HCT116 (cell line): ENCODE results near the gene GFRA3. TPM values are rescaled to one million over a fixed set of nuclear protein-coding genes. Genes with fewer than 3 reads are reported as not detected.

Experiments used
- ATAC-seq: fragments of 200-7000 bp; cut with Tn5 transposase; 2 replicates; pipeline ENCODE4 v1.9.1; 2020; ENCODE audit warnings: mild to moderate bottlenecking, moderate library complexity
- BruUV-seq: library from RNA; stranded (reverse); fragments of 400-500 nt; replicated peaks from 2 replicates; lab custom pipeline; 2021; lab: Mats Ljungman, UMichigan
- CTCF ChIA-PET: fragments of 300-600 bp; sonication (Branson Sonifier 250); formaldehyde crosslinking; loops from one replicate; lab custom pipeline; 2021; ENCODE audit warnings: antibody characterized with exemption; lab: Charles Lee
- POLR2A ChIA-PET: fragments of 300-600, 350-600 bp; sonication (Branson Sonifier 250); formaldehyde crosslinking; loops from one replicate; lab custom pipeline; 2021; ENCODE audit warnings: antibody characterized with exemption; lab: Charles Lee
- RAD21 ChIA-PET, 2 experiments: fragments of 300-600 bp; sonication (Branson Sonifier 250); formaldehyde crosslinking; loops; one replicate each; lab custom pipeline; 2023; ENCODE audit warnings: low total read pairs in 2 of 2; ENCODE audit not compliant: uncharacterized antibody in 2 of 2, unreplicated experiment in 2 of 2, low non-redundant PET in 1 of 2; lab: Charles Lee
- DNase-seq: peaks from one replicate; pipeline ENCODE4 v3.0.0-alpha.2; 2010; ENCODE audit warnings: low read depth, low spot score
- H2AFZ ChIP-seq: fragments of 200-600 bp; shearing (Covaris generic), sonication (generic); 2 replicates; pipeline ENCODE4 v1.6.1; 2017; ENCODE audit warnings: low read depth, mixed run types, mixed read lengths, antibody characterized with exemption, low read length; ENCODE audit not compliant: poor library complexity, severe bottlenecking
- H3K27ac ChIP-seq: 2 replicates; pipeline ENCODE4 v1.5.1; 2012; ENCODE audit warnings: low read depth, low read length
- H3K27me3 ChIP-seq: fragments of 200-600 bp; sonication (generic); 2 replicates; pipeline ENCODE4 v1.6.1; 2016; ENCODE audit warnings: mixed run types, low read length, mixed read lengths; ENCODE audit not compliant: insufficient read depth
- H3K36me3 ChIP-seq, 2 experiments: fragments of 200-500 bp in 1 of 2; fragments of 200-600 bp in 1 of 2; sonication (Bioruptor generic) in 1 of 2; sonication (generic) in 1 of 2; 2 replicates each; pipeline versions ENCODE4 v1.5.1 to v1.6.1; 2014 to 2016; ENCODE audit warnings: low read length in 2 of 2, inconsistent platforms in 1 of 2, mixed read lengths in 1 of 2, mixed run types in 1 of 2; ENCODE audit not compliant: insufficient read depth in 2 of 2, control insufficient read depth in 1 of 2
- H3K4me1 ChIP-seq, 2 experiments: fragments of 200-600 bp in 1 of 2; sonication (generic) in 1 of 2; 2 replicates each; pipeline versions ENCODE4 v1.5.1 to v1.6.1; 2012 to 2017; ENCODE audit warnings: low read length in 2 of 2, inconsistent platforms in 1 of 2, mild to moderate bottlenecking in 1 of 2, mixed read lengths in 1 of 2, mixed run types in 1 of 2, moderate library complexity in 1 of 2; ENCODE audit not compliant: insufficient read depth in 2 of 2, control insufficient read depth in 1 of 2
- H3K4me2 ChIP-seq: fragments of 200-600 bp; sonication (generic); 2 replicates; pipeline ENCODE4 v1.6.1; 2017; ENCODE audit warnings: mixed run types, low read length, mixed read lengths
- H3K4me3 ChIP-seq, 2 experiments: fragments of 200-600 bp in 1 of 2; sonication (generic) in 1 of 2; replicated peaks in 1 of 2; 2 replicates each; pipeline ENCODE4 v1.5.1; 2011 to 2016; ENCODE audit warnings: low read length in 2 of 2, control low read depth in 1 of 2, low read depth in 1 of 2, mild to moderate bottlenecking in 1 of 2, mixed read lengths in 1 of 2, mixed run types in 1 of 2
- H3K79me2 ChIP-seq: fragments of 200-600 bp; sonication (generic); 2 replicates; pipeline ENCODE4 v1.6.1; 2017; ENCODE audit warnings: mild to moderate bottlenecking, mixed run types, low read length, moderate library complexity, mixed read lengths; ENCODE audit not compliant: insufficient read depth
- H3K9ac ChIP-seq: fragments of 200-600 bp; sonication (generic); 2 replicates; pipeline ENCODE4 v1.6.1; 2016; ENCODE audit warnings: low read length, mixed read lengths
- H3K9me2 ChIP-seq: fragments of 200-600 bp; sonication (generic), shearing (Covaris generic); 2 replicates; pipeline ENCODE4 v1.6.1; 2017; ENCODE audit warnings: mixed run types, mild to moderate bottlenecking, moderate library complexity; ENCODE audit not compliant: insufficient read depth
- H3K9me3 ChIP-seq, 2 experiments: fragments of 200-500 bp in 1 of 2; fragments of 200-600 bp in 1 of 2; sonication (Bioruptor generic) in 1 of 2; sonication (generic) in 1 of 2; 2 replicates each; pipeline ENCODE4 v1.6.1; 2014 to 2017; ENCODE audit warnings: low read length in 2 of 2, mixed read lengths in 2 of 2, inconsistent platforms in 1 of 2, low read depth in 1 of 2, mild to moderate bottlenecking in 1 of 2, mixed run types in 1 of 2, moderate library complexity in 1 of 2; ENCODE audit not compliant: control insufficient read depth in 1 of 2, insufficient read depth in 1 of 2
- H4K20me1 ChIP-seq: fragments of 200-600 bp; sonication (generic), shearing (Covaris generic); 2 replicates; pipeline ENCODE4 v1.6.1; 2017; ENCODE audit warnings: mixed run types, mild to moderate bottlenecking, moderate library complexity; ENCODE audit not compliant: insufficient read depth
- CBX3 ChIP-seq: IDR thresholded peaks from 2 replicates; pipeline ENCODE4 v1.6.1; 2012; ENCODE audit warnings: low read depth
- CEBPB ChIP-seq: IDR thresholded peaks from 2 replicates; pipeline ENCODE4 v1.6.1; 2012; ENCODE audit warnings: low read depth
- EZH2 ChIP-seq: fragments of 200-600 bp; sonication (generic); IDR thresholded peaks from 2 replicates; pipeline ENCODE4 v1.6.1; 2017; ENCODE audit warnings: antibody characterized with exemption, mixed run types
- EZH2phosphoT487 ChIP-seq: fragments of 200-600 bp; IDR thresholded peaks from 2 replicates; pipeline ENCODE4 v1.6.1; 2018; ENCODE audit warnings: antibody characterized with exemption, borderline replicate concordance
- FOSL1 ChIP-seq: IDR thresholded peaks from 2 replicates; pipeline ENCODE4 v1.6.1; 2012; ENCODE audit warnings: low read depth
- JUND ChIP-seq: IDR thresholded peaks from 2 replicates; pipeline ENCODE4 v1.6.1; 2012
- MAX ChIP-seq: IDR thresholded peaks from 2 replicates; pipeline ENCODE4 v1.6.1; 2012
- POLR2A ChIP-seq: IDR thresholded peaks from 2 replicates; pipeline ENCODE4 v1.7.0; 2011; ENCODE audit warnings: borderline replicate concordance; ENCODE audit not compliant: insufficient read depth, insufficient read length; ENCODE audit errors: extremely low read depth
- POLR2AphosphoS5 ChIP-seq: IDR thresholded peaks from 2 replicates; pipeline ENCODE4 v1.6.1; 2011; ENCODE audit warnings: mild to moderate bottlenecking, low read depth, low read length, moderate library complexity
- SIN3A ChIP-seq: IDR thresholded peaks from 2 replicates; pipeline ENCODE4 v1.6.1; 2012; ENCODE audit warnings: low read depth
- SP1 ChIP-seq: IDR thresholded peaks from 2 replicates; pipeline ENCODE4 v1.6.1; 2012; ENCODE audit warnings: low read depth
- SRF ChIP-seq: IDR thresholded peaks from 2 replicates; pipeline ENCODE4 v1.6.1; 2012; ENCODE audit warnings: low read depth
- TCF7L2 ChIP-seq: IDR thresholded peaks from 2 replicates; pipeline ENCODE4 v1.7.0; 2011; ENCODE audit warnings: borderline replicate concordance, inconsistent platforms; ENCODE audit not compliant: insufficient read depth, insufficient read length; ENCODE audit errors: extremely low read depth
- YY1 ChIP-seq: IDR thresholded peaks from 2 replicates; pipeline ENCODE4 v1.6.1; 2011; ENCODE audit warnings: low read length, low read depth, moderate library complexity, mild to moderate bottlenecking; ENCODE audit not compliant: insufficient replicate concordance; ENCODE audit errors: extremely low read depth
- ZBTB33 ChIP-seq: IDR thresholded peaks from 2 replicates; pipeline ENCODE4 v1.6.1; 2011; ENCODE audit warnings: mild to moderate bottlenecking, low read length, moderate library complexity; ENCODE audit not compliant: insufficient replicate concordance; ENCODE audit errors: extremely low read depth
- ZFX ChIP-seq: fragments of 450-650 bp; IDR thresholded peaks from 2 replicates; pipeline ENCODE4 v1.6.1; 2017
- ZNF274 ChIP-seq: fragments of 200-500 bp; sonication (Bioruptor generic); IDR thresholded peaks from 2 replicates; pipeline ENCODE4 v1.6.1; 2014; ENCODE audit warnings: mild to moderate bottlenecking, low read depth, low read length, inconsistent platforms
- intact Hi-C: fragments of 100-400 bp; cut with micrococcal nuclease; formaldehyde crosslinking; loops from 2 replicates; pipeline ENCODE4 v1.10.0; 2022
- total RNA-seq: library from RNA; stranded (reverse); gene quantifications from one replicate; pipeline ENCODE4 v1.2.1, GENCODE V29; 2021; ENCODE audit not compliant: unreplicated experiment
- TF ChIP-seq, protein P1 (sequence below): IDR thresholded peaks from 2 replicates; pipeline ENCODE4 v1.6.1; 2012
- TF ChIP-seq, protein P2 (sequence below), 3 experiments: fragments of 200-600 bp in 1 of 3; sonication (generic) in 1 of 3; IDR thresholded peaks in 2 of 3; conservative IDR thresholded peaks in 1 of 3; 2 replicates each; pipeline ENCODE4 v1.5.1; 2012 to 2017; ENCODE audit warnings: low read depth in 2 of 3, low read length in 2 of 3, antibody characterized with exemption in 1 of 3, borderline replicate concordance in 1 of 3, control low read depth in 1 of 3, mild to moderate bottlenecking in 1 of 3, mixed read lengths in 1 of 3, mixed run types in 1 of 3, moderate library complexity in 1 of 3; ENCODE audit not compliant: insufficient read depth in 1 of 3

GFRA3 gene
- total RNA-seq, 1 experiment from 2014 or later, result not detected

GRCh38 chr5:138246822-138247221, 27.6 kb downstream of the GFRA3 start:
- Histone ChIP-seq H3K4me1 (no peaks in the 10 kb centered on the region), H4K20me1 (no peaks in the 10 kb centered on the region), H3K79me2 (no peaks in the 10 kb centered on the region), H3K27me3 (no peaks in the 10 kb centered on the region), H3K27ac (no peak overlapping the region), H3K36me3 (no peaks in the 10 kb centered on the region), H3K9me3 (no peaks in the 10 kb centered on the region), H3K4me2 (no peak overlapping the region), H3K4me3 (no peak overlapping the region), H3K9ac (no peak overlapping the region), H2AFZ (no peak overlapping the region), H3K9me2 (no peaks in the 10 kb centered on the region)
- no peak for ATAC-seq
- POLR2A ChIA-PET, result no interaction called here
- TF ChIP-seq, protein P1, sequence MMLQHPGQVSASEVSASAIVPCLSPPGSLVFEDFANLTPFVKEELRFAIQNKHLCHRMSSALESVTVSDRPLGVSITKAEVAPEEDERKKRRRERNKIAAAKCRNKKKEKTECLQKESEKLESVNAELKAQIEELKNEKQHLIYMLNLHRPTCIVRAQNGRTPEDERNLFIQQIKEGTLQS, result no peak
- no peak for TF ChIP-seq TCF7L2
- no peak for TF ChIP-seq POLR2AphosphoS5
- TF ChIP-seq JUND, result no peak
- TF ChIP-seq EZH2, result no peak
- TF ChIP-seq SIN3A, result no peak
- no peak for TF ChIP-seq SRF
- TF ChIP-seq CEBPB, result no peak
- TF ChIP-seq, protein P2, sequence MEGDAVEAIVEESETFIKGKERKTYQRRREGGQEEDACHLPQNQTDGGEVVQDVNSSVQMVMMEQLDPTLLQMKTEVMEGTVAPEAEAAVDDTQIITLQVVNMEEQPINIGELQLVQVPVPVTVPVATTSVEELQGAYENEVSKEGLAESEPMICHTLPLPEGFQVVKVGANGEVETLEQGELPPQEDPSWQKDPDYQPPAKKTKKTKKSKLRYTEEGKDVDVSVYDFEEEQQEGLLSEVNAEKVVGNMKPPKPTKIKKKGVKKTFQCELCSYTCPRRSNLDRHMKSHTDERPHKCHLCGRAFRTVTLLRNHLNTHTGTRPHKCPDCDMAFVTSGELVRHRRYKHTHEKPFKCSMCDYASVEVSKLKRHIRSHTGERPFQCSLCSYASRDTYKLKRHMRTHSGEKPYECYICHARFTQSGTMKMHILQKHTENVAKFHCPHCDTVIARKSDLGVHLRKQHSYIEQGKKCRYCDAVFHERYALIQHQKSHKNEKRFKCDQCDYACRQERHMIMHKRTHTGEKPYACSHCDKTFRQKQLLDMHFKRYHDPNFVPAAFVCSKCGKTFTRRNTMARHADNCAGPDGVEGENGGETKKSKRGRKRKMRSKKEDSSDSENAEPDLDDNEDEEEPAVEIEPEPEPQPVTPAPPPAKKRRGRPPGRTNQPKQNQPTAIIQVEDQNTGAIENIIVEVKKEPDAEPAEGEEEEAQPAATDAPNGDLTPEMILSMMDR (IDR thresholded peaks at IDR 0.05 in 2 of 3, conservative IDR thresholded peaks at IDR 0.05 in 1 of 3; ENCODE audit: borderline replicate concordance in 1 of 3, insufficient read depth in 1 of 3, low read depth in 2 of 3, low read length in 2 of 3), result no peak
- no peak for TF ChIP-seq YY1
- TF ChIP-seq SP1, result no peak
- no peak for TF ChIP-seq MAX
- TF ChIP-seq ZFX, result no peak
- no peak for TF ChIP-seq ZNF274
- no peak for TF ChIP-seq FOSL1
- TF ChIP-seq CBX3, result no peak
- TF ChIP-seq ZBTB33, result no peak
- TF ChIP-seq POLR2A, result no peak
- TF ChIP-seq EZH2phosphoT487, result no peak
- no peak for DNase-seq
- no TSS peak for BruUV-seq
- intact Hi-C loops, result no loop called here
- CTCF ChIA-PET, result interaction anchor here (0.6 kb wide), 1 partner anchor 36 kb away, joined by 3 read pairs; no protein-coding TSS in a partner anchor
- RAD21 ChIA-PET, result no interaction called here
